ENCODE data around the gene EPHA2.

The EPHA2 gene

DNA sequence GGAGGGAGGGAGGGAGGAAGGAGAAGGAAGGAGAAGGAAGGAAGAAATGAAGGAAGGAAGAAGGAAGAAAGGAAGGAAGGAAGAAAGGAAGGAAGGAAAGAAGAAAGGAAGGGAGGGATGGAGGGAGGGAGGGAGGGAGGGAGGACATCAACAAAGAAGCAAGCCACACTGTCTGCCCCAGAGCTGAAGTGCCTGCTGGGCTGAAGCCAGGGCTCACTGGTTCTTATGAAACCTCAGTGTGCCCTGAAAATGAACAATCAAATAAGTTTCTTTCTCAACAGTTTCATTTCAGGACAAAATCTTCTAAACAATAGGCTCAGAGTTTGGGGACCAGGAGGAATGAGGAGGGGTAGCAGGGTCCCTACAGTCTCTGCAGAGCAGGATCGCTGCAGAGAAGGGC, 35.4 kb upstream of the EPHA2 start:
- no peaks in the 10 kb centered on the region for H3K9me3 ChIP-seq (ENCODE audit: insufficient read depth, low read length)

GRCh38 chr1:16189921-16190621, 34.2 kb upstream of the EPHA2 start:
- Histone ChIP-seq H3K9me2 (replicated peaks; ENCODE audit: insufficient read depth, low read length) (no peaks in the 10 kb centered on the region), H3K27ac (ENCODE audit: low read depth, low read length) (no peak overlapping the region), H3K27me3 (ENCODE audit: low read length) (no peaks in the 10 kb centered on the region), H3K4me2 (ENCODE audit: low read depth, low read length, poor library complexity, severe bottlenecking) (no peak overlapping the region), H3K4me3 (ENCODE audit: insufficient read depth, low read length, poor library complexity, severe bottlenecking) (no peak overlapping the region), H3K79me2 (ENCODE audit: insufficient read depth, low read length) (no peaks in the 10 kb centered on the region), H3F3A (ENCODE audit: insufficient read depth) (no peaks in the 10 kb centered on the region), H2AFZ (ENCODE audit: low read depth, low read length, severe bottlenecking) (no peak overlapping the region), H4K20me1 (ENCODE audit: low read depth, low read length) (no peaks in the 10 kb centered on the region), H3K9ac (ENCODE audit: low read length) (no peak overlapping the region), H3K36me3 (ENCODE audit: low read length) (no peaks in the 10 kb centered on the region), H3K9me3 (ENCODE audit: insufficient read depth, low read length) (no peaks in the 10 kb centered on the region)
- TF ChIP-seq CTCF (IDR thresholded peaks at IDR 0.05; ENCODE audit: insufficient read depth, low read length, poor library complexity, severe bottlenecking) (no peak), EZH2phosphoT487 (conservative IDR thresholded peaks at IDR 0.05; ENCODE audit: low read length) (no peak)

More for the DNA sequence above, 35.4 kb upstream of the EPHA2 start:
- no peak for TF ChIP-seq CTCF (IDR thresholded peaks at IDR 0.05; ENCODE audit: insufficient read depth, low read length, poor library complexity, severe bottlenecking)
- no peak for TF ChIP-seq EZH2phosphoT487 (conservative IDR thresholded peaks at IDR 0.05; ENCODE audit: low read length)
- Histone ChIP-seq H3F3A (ENCODE audit: insufficient read depth) (no peaks in the 10 kb centered on the region), H3K4me2 (ENCODE audit: low read depth, low read length, poor library complexity, severe bottlenecking) (no peak overlapping the region), H3K9ac (ENCODE audit: low read length) (no peak overlapping the region), H3K4me3 (ENCODE audit: insufficient read depth, low read length, poor library complexity, severe bottlenecking) (no peak overlapping the region), H3K27me3 (ENCODE audit: low read length) (no peaks in the 10 kb centered on the region), H3K79me2 (ENCODE audit: insufficient read depth, low read length) (no peaks in the 10 kb centered on the region), H4K20me1 (ENCODE audit: low read depth, low read length) (no peaks in the 10 kb centered on the region), H3K27ac (ENCODE audit: low read depth, low read length) (no peak overlapping the region), H3K36me3 (ENCODE audit: low read length) (no peaks in the 10 kb centered on the region), H2AFZ (ENCODE audit: low read depth, low read length, severe bottlenecking) (no peak overlapping the region), H3K9me2 (replicated peaks; ENCODE audit: insufficient read depth, low read length) (no peaks in the 10 kb centered on the region)

DNA sequence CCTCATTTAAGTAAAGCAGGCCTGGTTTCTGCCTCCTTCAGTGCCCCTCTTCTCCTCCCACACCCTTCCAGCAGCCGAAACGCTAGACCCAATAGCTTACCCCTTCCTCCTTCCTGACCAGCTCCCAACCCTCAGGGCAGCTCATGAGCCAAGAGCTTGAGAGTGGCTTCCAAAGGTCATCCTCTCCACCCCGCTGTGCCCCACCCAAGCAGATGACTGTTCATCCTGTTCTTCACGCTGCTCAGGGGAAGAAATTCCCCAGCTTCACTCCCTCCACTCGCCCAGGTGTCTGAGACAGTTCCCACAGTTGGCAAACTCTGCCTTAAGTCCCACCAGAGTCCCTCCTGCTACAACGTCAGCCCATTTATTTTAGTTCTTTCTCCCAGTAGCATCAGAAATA, 33.1 kb upstream of the EPHA2 start:
- no peaks in the 10 kb centered on the region for H3F3A ChIP-seq (ENCODE audit: insufficient read depth)
- H3K9me3 ChIP-seq (ENCODE audit: insufficient read depth, low read length) = no peaks in the 10 kb centered on the region
- H2AFZ ChIP-seq (ENCODE audit: low read depth, low read length, severe bottlenecking) = no peak overlapping the region
- no peak overlapping the region for H3K4me2 ChIP-seq (ENCODE audit: low read depth, low read length, poor library complexity, severe bottlenecking)
- no peaks in the 10 kb centered on the region for H3K27me3 ChIP-seq (ENCODE audit: low read length)
- no peak overlapping the region for H3K9ac ChIP-seq (ENCODE audit: low read length)
- H3K4me3 ChIP-seq (ENCODE audit: insufficient read depth, low read length, poor library complexity, severe bottlenecking) = no peak overlapping the region
- no peak overlapping the region for H3K27ac ChIP-seq (ENCODE audit: low read depth, low read length)
- TF ChIP-seq CTCF (IDR thresholded peaks at IDR 0.05; ENCODE audit: insufficient read depth, low read length, poor library complexity, severe bottlenecking) (no peak), EZH2phosphoT487 (conservative IDR thresholded peaks at IDR 0.05; ENCODE audit: low read length) (no peak)
- H4K20me1 ChIP-seq (ENCODE audit: low read depth, low read length) = no peaks in the 10 kb centered on the region
- no peaks in the 10 kb centered on the region for H3K36me3 ChIP-seq (ENCODE audit: low read length)
- no peaks in the 10 kb centered on the region for H3K79me2 ChIP-seq (ENCODE audit: insufficient read depth, low read length)
- no peaks in the 10 kb centered on the region for H3K9me2 ChIP-seq (replicated peaks; ENCODE audit: insufficient read depth, low read length)
